ENCODE data around the gene NELL1.

The NELL1 gene

DNA sequence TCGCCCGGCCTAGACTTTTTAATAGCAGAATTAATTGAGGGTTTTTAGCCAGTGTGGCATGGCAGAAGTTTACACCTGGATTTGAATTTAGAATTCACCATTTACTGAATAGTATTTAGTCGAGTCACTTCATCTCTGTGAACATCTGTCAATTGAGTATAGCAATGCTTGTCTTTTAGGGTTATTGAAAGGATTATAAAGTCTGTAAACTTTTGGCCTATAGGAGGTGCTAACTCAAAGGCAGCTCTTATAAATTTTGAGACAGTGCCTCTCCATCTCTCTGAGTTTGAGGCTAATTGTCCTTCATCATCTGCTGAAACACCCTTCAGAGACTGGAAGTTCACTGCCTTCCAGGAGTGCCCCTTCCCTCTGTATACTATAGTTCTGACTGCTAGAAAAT lies 205.0 kb downstream of the NELL1 start:
- no peaks in the 10 kb centered on the region for H3K27me3 ChIP-seq (ENCODE audit: insufficient read depth, low read length)
- H3K4me3 ChIP-seq (ENCODE audit: low read length), result no peak overlapping the region
- H3K36me3 ChIP-seq (ENCODE audit: insufficient read depth, low read length), result no peaks in the 10 kb centered on the region
- no peaks in the 10 kb centered on the region for H3K9me3 ChIP-seq (ENCODE audit: insufficient read depth, low read depth, low read length)
- H3K27ac ChIP-seq (ENCODE audit: low read depth, low read length), result no peak overlapping the region
- peaks cover 11% of the 10 kb centered on the region; the same call in 1 of the 2 replicates for H3K4me1 ChIP-seq (ENCODE audit: insufficient read depth, low read length)
- H3K9ac ChIP-seq (ENCODE audit: low read depth, low read length), result no peak overlapping the region
- WGBS, result 90% methylated on average over 2 of the region's 3 CpGs

- Histone ChIP-seq H3K36me3 (ENCODE audit: insufficient read depth, low read length) (no peaks in the 10 kb centered on the region), H3K4me1 (ENCODE audit: insufficient read depth, low read length) (peaks cover 20% of the 10 kb centered on the region), H3K27me3 (ENCODE audit: insufficient read depth, low read length) (no peaks in the 10 kb centered on the region), H3K27ac (ENCODE audit: low read depth, low read length) (no peak overlapping the region), H3K4me3 (ENCODE audit: low read length) (no peak overlapping the region), H3K9ac (ENCODE audit: low read depth, low read length) (no peak overlapping the region), H3K9me3 (ENCODE audit: insufficient read depth, low read depth, low read length) (no peaks in the 10 kb centered on the region)
- WGBS, result 34% methylated on average over 3 of the region's 3 CpGs
These were observed 206.5 kb downstream of the NELL1 start for GRCh38 chr11:20875889-20876288.

GRCh38 chr11:20876738-20877137 lies 207.4 kb downstream of the NELL1 start:
- H3K9ac ChIP-seq (ENCODE audit: low read depth, low read length), result no peak overlapping the region
- H3K9me3 ChIP-seq (ENCODE audit: insufficient read depth, low read depth, low read length), result no peaks in the 10 kb centered on the region
- H3K27me3 ChIP-seq (ENCODE audit: insufficient read depth, low read length), result no peaks in the 10 kb centered on the region
- H3K27ac ChIP-seq (ENCODE audit: low read depth, low read length), result no peak overlapping the region
- H3K4me3 ChIP-seq (ENCODE audit: low read length), result no peak overlapping the region
- H3K36me3 ChIP-seq (ENCODE audit: insufficient read depth, low read length), result no peaks in the 10 kb centered on the region
- peaks cover 27% of the 10 kb centered on the region for H3K4me1 ChIP-seq (ENCODE audit: insufficient read depth, low read length)

DNA sequence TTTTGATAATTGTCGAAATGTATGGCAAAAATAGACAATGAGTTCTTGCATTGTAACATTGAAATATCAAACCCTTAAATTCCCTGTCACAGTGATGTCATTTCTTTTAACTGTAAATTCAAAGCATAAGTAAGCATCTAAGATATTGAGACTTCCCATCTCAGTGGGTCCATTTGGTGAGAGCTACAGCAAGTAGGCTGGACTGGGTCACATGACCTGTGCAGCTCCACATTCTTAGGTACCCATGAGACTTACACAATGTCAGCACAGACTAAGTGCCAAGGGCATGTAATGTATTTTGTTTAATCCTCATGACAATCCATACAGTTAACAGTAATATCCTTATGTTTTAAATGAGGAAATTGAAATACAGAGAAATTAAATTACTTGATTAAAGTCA lies 210.7 kb downstream of the NELL1 start:
- Histone ChIP-seq H3K27me3 (ENCODE audit: insufficient read depth, low read length) (no peaks in the 10 kb centered on the region; the same call in 1 of the 2 replicates), H3K9me3 (ENCODE audit: insufficient read depth, low read depth, low read length) (no peaks in the 10 kb centered on the region), H3K27ac (ENCODE audit: low read depth, low read length) (no peak overlapping the region), H3K4me3 (ENCODE audit: low read length) (no peak overlapping the region), H3K36me3 (ENCODE audit: insufficient read depth, low read length) (no peaks in the 10 kb centered on the region), H3K4me1 (ENCODE audit: insufficient read depth, low read length) (peaks cover 36% of the 10 kb centered on the region), H3K9ac (ENCODE audit: low read depth, low read length) (no peak overlapping the region)
- WGBS, result 100% methylated on average over 1 of the region's 1 CpG

DNA sequence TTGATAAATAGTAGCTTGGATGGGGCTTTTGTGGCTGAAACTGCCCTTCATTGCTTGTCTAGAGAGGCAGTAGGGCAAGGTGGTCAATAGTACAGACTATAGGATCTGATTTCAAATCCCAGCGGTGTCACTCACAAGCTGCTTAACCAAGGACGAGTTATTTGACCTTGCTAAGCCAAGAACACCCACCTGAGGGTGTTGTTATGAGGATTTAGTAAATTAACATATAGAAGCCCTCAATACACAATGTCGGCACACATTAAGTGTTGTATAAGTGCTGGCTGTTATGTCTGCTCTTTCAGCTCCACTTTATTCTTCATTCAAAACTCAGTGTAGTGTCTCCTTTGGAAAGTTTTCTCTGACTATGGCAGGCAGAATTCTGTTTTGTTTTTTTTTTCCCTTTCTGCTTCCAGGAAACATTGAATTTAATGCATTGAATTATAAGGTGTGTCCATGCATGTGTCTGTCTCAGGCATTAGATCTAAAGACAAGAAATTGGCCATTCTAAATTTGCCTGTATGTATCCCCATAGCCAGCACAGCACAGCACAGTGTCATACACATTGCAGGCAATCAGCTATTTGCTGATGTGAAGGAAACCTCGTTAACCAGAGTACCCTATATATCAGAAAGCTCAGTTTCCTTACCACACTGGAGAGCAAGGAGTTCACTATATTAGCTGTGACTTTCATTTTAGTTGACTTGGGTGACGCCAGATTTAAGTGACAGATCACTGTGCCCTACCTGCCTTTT lies 212.1 kb downstream of the NELL1 start:
- WGBS, result 39% methylated on average over 4 of the region's 5 CpGs
- H3K36me3 ChIP-seq (ENCODE audit: insufficient read depth, low read length), result no peaks in the 10 kb centered on the region
- peak overlapping the region; percentile 9; the same call in 1 of the 2 replicates for H3K27ac ChIP-seq (ENCODE audit: low read depth, low read length)
- no peak overlapping the region; the same call in 1 of the 2 replicates for H3K4me3 ChIP-seq (ENCODE audit: low read length)
- no peaks in the 10 kb centered on the region for H3K9me3 ChIP-seq (ENCODE audit: insufficient read depth, low read depth, low read length)
- H3K4me1 ChIP-seq (ENCODE audit: insufficient read depth, low read length), result peaks cover 25% of the 10 kb centered on the region
- H3K9ac ChIP-seq (ENCODE audit: low read depth, low read length), result no peak overlapping the region
- no peaks in the 10 kb centered on the region; the same call in 1 of the 2 replicates for H3K27me3 ChIP-seq (ENCODE audit: insufficient read depth, low read length)

- Histone ChIP-seq H3K4me1 (ENCODE audit: insufficient read depth, low read length) (peaks cover 5% of the 10 kb centered on the region), H3K9me3 (ENCODE audit: insufficient read depth, low read depth, low read length) (no peaks in the 10 kb centered on the region), H3K27ac (ENCODE audit: low read depth, low read length) (no peak overlapping the region), H3K4me3 (ENCODE audit: low read length) (no peak overlapping the region), H3K36me3 (ENCODE audit: insufficient read depth, low read length) (no peaks in the 10 kb centered on the region), H3K27me3 (ENCODE audit: insufficient read depth, low read length) (no peaks in the 10 kb centered on the region), H3K9ac (ENCODE audit: low read depth, low read length) (no peak overlapping the region)
- 94% methylated on average over 2 of the region's 2 CpGs for WGBS
These were observed 217.8 kb downstream of the NELL1 start for GRCh38 chr11:20887137-20887536.

- Histone ChIP-seq H3K36me3 (ENCODE audit: insufficient read depth, low read length) (no peaks in the 10 kb centered on the region), H3K4me1 (ENCODE audit: insufficient read depth, low read length) (no peaks in the 10 kb centered on the region), H3K9me3 (ENCODE audit: insufficient read depth, low read depth, low read length) (no peaks in the 10 kb centered on the region), H3K27ac (ENCODE audit: low read depth, low read length) (no peak overlapping the region), H3K4me3 (ENCODE audit: low read length) (no peak overlapping the region), H3K27me3 (ENCODE audit: insufficient read depth, low read length) (no peaks in the 10 kb centered on the region), H3K9ac (ENCODE audit: low read depth, low read length) (no peak overlapping the region)
These were observed 224.9 kb downstream of the NELL1 start for GRCh38 chr11:20894296-20894695.

DNA sequence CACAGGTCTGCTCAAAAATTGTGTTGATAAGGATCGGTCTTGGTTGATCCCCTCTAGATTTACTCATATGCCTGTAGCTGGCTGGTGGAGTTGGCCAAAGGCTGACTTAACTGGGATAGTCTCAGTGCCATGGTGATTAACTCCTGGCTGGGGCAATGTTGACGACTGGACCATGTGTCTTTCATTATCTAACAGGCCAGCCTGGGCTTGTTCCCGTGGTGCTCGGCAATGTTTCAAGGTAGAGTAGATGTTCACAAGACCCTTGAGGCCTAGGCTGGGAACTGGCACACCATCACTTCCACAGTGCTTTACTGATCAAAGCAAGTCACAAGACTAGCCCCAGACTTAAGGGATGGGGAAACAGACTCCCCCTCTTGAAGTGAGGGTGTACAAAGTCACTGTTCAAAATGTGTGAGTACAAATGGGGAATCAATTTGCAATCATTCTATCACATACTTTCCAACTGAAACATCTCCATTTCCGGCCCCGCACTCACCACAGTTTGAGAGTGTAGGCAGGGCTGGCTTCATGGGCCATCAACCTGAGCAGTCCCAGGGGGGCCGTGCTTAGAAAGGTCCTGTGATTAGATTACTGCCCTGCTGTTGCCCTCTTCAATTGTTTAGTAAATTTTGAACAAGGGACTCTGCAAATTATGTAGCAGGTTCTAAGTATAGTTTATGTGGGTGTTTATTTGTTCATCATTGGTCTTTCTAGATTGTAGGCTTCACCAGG lies 240.8 kb downstream of the NELL1 start:
- 93% methylated on average over 7 of the region's 7 CpGs for WGBS
- Histone ChIP-seq H3K36me3 (ENCODE audit: insufficient read depth, low read length) (no peaks in the 10 kb centered on the region), H3K9me3 (ENCODE audit: insufficient read depth, low read depth, low read length) (no peaks in the 10 kb centered on the region; the same call in 1 of the 2 replicates), H3K4me1 (ENCODE audit: insufficient read depth, low read length) (peaks cover 29% of the 10 kb centered on the region), H3K27me3 (ENCODE audit: insufficient read depth, low read length) (no peaks in the 10 kb centered on the region), H3K9ac (ENCODE audit: low read depth, low read length) (no peak overlapping the region), H3K27ac (ENCODE audit: low read depth, low read length) (no peak overlapping the region), H3K4me3 (ENCODE audit: low read length) (no peak overlapping the region)

- Histone ChIP-seq H3K4me1 (ENCODE audit: insufficient read depth, low read length) (peaks cover 30% of the 10 kb centered on the region), H3K9ac (ENCODE audit: low read depth, low read length) (no peak overlapping the region), H3K27me3 (ENCODE audit: insufficient read depth, low read length) (no peaks in the 10 kb centered on the region), H3K36me3 (ENCODE audit: insufficient read depth, low read length) (no peaks in the 10 kb centered on the region), H3K27ac (ENCODE audit: low read depth, low read length) (no peak overlapping the region), H3K9me3 (ENCODE audit: insufficient read depth, low read depth, low read length) (no peaks in the 10 kb centered on the region; the same call in 1 of the 2 replicates), H3K4me3 (ENCODE audit: low read length) (no peak overlapping the region)
These were observed 241.3 kb downstream of the NELL1 start for GRCh38 chr11:20910733-20911132.

DNA sequence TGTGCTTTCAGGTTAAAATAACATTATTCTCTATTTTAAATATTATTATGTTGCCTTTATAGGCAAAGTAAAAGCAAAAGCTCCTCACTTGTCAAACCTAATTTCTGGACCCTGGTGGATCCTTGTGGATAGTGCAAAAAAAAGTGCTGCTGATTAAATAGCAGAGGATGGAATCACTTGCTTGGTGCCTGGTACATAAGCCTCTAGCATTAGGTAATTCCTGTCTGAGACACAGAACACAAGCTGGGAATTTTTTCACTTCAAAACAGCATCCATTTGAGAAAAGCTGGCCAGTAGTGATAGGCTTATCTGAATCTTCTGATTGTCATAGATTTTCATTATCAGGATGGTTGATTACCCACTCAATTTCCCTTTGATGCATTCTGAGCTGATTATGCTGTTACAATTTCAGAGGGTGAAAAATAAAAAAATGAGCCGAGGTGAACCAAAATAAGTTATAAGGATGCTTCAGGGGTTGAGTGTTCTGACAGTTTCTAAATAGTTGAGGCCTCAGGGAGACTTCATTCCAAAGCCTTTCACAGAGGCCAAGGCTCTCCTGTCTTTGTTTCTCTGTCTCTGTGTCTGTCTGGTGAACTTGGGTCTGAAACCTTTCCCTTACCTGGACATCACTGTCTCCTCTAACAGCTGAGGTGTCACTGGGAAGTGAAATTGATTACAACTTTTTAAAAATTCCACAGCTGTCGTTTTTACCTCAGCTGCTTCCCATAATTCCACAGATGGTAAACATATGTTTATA lies 242.9 kb downstream of the NELL1 start:
- H3K27ac ChIP-seq (ENCODE audit: low read depth, low read length), result peak overlapping the region; percentile 14; the same call in 1 of the 2 replicates
- WGBS, result 88% methylated on average over 1 of the region's 2 CpGs

More for the DNA sequence above, 242.9 kb downstream of the NELL1 start:
- H3K36me3 ChIP-seq (ENCODE audit: insufficient read depth, low read length), result no peaks in the 10 kb centered on the region
- H3K9ac ChIP-seq (ENCODE audit: low read depth, low read length), result no peak overlapping the region
- H3K4me1 ChIP-seq (ENCODE audit: insufficient read depth, low read length), result peaks cover 38% of the 10 kb centered on the region
- H3K27me3 ChIP-seq (ENCODE audit: insufficient read depth, low read length), result no peaks in the 10 kb centered on the region
- H3K4me3 ChIP-seq (ENCODE audit: low read length), result no peak overlapping the region
- H3K9me3 ChIP-seq (ENCODE audit: insufficient read depth, low read depth, low read length), result no peaks in the 10 kb centered on the region; the same call in 1 of the 2 replicates

All from HUES64 (cell line).